ENCODE measurements around the gene MYH7.

The MYH7 gene

DNA sequence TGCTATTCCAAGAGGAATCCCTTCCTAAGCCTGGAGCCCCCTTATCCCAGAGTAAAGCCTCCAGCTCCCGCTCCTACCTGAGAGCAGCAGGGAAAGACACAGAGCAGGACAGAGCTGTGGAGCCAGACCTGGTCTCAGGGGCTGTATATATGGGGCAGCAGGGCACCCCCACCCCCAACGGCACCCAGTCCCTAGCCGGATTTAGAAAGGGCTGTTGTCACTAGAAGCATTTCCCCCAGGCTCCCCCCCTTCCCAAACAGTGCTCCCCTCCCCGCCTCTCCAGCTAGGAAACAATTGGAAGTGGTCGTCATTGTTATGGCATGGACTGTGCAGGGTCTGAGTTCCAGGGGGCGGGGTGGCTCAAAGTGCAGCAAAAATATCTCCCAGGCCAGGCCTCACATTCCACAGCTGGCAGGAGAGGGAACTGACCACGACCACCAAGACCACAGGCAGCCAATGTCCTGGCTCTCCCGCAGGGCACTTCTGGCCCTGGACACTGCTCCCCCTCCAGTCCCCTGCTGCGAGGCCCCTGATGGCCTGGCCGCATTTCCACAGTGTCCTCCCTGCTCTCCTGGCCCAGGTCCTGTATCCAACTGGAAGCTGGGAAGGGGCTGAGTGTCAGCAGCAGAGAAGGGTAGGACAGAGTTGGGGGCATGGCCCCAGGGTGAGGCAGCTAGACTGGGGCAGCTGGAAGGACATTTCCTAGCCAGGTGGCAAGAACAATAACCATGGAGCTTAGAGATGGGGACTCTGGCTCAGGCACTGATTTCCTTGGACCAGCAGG, at the start of gene MYH7:
Gene MYH7 (minus strand): TSS at position 118 of the 784 bp plus-strand sequence. CDS start 1,928 bp downstream, outside the sequence.
- DNase-seq (ENCODE audit: low read depth), result no peak

DNA sequence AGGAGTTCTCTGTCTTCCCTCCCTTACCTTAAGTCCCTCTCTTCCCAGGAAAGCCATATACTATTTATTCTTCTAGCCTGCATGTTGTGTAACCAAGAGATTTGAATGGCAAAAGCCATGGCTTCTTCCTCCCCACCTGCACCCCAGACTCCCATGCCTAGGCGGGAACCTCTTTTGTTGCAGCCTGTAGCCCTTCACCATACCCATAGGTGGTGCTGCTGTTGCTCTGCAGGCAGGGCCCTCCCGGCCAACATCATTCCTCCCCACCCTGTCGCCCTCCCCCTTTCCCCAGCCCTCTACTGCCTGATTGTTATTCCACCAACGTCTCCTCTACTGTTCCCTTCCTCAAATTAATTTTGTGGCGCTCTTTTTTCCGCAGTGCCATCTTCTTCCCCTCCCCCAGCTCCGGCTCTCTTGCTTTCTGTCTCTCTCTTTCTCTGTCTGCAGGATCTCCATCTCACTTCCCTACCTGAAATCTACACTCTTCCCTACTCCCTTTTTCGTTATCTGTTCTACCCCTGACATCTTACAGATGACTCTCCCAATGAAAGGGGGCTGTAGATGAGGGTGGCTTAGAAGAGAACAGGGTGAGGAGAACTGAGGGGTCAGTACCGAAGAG, 47.9 kb upstream of the MYH7 start:
- peak; percentile 28 for DNase-seq (ENCODE audit: low read depth)

DNA sequence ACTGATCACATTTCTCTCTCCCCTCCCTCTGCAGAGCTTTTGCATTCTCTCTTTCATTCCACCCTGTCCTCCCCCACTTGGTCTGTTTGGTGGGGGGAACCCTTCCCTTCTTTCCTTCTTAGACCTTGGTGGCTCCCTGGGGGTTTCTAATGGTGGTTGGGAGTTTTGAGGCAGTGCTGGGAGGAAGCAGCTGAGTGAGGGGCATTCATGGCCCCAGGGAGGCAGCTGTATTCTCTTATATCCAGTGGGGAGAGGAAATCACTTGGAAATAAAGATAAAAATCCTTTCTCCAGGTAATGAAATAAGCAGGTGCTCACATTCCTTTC, 47.3 kb upstream of the MYH7 start:
- no peak for DNase-seq (ENCODE audit: low read depth)

DNA sequence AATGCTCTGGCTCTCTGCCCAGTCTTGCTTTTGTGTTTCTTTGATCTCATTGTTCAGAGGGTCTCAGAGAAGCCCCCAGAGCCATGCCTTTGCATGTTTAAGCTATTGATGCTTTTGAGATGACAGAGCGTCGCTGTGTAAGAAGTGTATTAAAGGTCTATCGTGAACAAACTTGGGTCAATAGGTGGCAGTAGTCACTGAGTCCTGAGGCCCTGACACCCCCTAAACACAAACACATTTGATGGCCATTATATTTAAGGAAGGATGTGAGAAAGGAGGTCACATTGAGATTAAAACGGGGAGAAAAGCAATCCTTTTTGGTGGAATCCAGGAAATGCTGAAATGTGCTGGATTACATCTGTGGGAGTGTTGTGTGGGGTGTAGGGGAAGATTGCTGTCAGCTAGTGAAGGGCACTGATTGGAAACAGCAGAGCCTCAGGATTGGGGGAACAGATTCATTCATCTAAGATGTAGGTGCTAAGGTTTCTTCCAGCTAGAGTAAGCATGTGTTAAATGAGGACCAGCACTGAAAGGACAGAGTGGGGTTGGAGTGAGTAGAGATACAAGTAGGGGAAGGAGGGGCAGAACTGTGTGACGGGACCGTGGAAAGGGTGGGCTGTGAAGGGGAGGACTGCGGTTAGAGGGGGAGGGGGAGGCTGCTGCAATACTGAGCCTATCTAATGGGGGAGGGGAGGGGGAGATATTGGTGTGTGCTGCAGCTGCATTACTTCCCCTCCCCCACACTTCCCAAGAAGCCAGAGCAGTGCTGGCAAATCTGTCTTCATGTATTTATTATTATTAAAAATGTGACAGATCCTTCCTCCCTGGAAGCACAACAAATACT, 46.7 kb upstream of the MYH7 start:
- no peak for DNase-seq (ENCODE audit: low read depth)

DNA sequence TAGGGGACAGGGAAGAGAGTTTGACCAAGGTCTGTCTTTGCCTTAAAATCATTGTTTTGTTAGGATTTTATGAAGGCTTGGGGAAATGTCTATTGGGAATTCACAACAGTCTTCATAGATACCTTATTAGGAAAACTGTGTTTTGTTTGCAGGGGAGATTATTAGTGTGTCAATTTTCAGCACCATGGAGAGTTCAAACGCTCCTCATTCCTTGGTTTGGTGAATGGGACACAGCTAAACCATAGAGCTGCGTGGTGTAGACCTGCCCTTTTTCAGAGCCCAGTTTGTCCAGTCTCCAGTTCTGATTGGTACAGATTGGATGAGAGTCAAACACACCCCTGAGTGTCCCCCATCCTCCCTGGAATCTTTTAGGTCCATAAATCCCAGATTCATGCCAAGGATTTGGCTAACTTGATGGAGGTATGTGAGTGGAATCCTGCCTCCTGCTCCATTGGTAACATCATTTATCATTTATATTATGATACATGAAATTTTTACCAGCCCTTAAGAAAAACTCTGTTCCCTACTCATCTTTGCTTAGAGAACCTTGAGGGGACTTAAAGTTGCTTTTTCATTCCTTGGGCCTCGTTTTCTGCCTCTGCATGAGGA, 46.0 kb upstream of the MYH7 start:
- DNase-seq (ENCODE audit: low read depth), result peak; percentile 40

DNA sequence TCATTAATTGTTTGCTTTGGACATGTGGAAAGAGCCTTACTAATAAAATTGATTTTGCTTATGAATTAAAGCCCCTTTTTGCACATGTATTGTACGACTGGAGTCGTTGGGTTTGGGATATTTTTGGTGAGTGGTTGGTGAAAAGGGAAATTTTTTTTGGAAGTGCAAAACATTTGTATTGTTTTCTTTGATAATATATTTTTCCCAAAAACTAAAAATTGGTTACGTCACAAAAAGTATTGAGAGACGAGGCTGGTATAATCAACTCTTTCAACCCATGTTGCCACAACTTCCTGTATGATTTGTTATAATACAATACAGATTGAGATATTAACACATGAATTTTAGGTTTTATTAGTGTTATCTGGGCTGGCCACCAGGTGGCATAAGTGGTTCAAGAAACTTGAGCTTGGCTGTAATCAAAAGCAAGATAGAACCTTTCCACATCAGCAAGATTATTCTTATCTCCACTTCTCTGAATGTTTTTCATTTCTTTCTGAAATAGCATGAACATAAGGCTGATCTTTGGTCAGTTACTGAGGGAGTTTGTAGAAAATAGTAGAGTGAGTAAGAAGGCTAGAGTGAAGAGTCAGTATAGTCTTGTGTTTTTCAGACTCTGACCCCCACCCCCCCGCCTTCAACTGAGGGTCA, 42.8 kb upstream of the MYH7 start:
- peak; percentile 71 for DNase-seq (ENCODE audit: low read depth)

DNA sequence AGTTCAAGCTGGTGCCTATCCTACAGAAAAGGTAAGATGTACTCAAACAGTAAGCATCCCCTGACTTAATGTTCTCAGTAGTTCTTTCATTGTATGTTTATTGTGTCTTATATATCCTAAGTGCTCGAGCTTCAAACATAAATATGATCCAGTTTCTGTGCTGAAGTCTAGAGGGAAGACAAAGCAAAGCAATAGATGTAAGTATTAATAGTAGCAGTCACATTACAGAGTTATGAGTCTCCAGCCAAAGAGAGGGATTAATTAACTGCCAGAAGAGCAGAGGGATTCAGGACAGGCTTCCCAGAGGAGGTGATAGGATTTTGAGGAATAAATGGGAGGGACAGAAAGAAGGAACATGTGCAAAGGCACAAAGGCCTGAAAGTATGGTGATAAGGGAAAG, 35.5 kb upstream of the MYH7 start:
- no peak for DNase-seq (ENCODE audit: low read depth)

DNA sequence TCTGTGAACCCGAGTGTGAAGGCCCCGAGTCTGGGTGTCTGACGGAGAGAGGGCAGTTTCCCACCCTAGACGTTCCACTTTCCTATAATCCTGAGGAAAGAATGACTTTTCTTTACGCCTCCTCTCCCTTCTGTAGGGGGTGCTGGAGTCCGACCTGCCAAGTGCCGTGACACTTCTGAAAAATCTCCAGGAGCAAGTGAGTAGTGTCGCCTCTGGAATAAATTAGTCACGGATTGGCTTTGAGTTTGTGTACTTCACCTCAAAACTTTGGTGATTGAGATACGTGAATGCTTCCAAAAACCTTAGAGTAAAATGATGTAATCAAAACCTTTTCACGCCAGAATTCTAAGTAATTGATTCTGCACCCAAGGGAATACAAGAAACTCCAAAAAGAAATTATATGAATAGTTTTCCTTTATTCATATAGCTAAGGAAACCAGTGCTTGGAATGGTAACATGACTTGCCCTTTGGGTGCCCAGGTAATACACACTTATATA, 34.5 kb upstream of the MYH7 start:
- DNase-seq (ENCODE audit: low read depth), result no peak

DNA sequence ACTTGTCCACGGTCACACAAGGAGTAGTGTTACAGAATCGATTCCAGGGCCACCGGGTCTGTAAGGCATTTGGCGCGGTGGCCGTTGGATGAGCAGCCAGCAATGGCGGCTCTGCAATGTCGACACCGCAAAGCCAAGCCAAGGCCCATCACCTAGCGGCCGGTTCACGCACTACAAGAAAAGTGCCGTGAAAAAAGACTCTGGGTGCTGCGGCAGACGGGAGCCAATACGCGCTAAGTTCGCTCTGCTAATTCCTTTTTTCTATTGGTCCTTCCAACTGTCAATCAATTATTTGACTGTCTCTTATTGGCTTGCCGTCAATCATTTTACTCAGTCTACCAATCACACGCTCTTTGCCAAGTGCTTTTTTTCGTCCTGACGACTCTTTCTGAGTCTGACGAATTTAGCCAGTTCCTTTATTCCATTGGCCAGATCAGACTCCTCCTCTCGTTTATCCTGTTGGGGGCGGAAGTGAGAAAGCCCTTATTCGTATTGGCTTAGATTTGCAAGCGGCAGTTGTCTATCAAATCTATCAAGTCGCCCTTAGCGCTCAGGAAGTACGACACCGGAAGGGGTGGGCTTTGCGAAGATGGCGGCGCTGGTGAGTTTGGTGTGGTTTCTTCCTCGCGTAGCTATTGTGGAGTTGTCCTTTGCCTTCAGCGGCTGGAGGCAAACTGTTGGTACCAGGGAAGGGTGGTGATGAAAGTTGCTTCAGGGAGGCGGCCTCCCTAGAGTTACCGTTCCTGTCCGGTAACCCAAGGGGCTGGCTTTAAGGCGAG, 33.9 kb upstream of the MYH7 start, which contains the start of gene NGDN:
Gene NGDN (plus strand): TSS at position 577 of the 779 bp plus-strand sequence. CDS start 13 bp downstream, at position 590.
- DNase-seq (ENCODE audit: low read depth), result peak; percentile 100

DNA sequence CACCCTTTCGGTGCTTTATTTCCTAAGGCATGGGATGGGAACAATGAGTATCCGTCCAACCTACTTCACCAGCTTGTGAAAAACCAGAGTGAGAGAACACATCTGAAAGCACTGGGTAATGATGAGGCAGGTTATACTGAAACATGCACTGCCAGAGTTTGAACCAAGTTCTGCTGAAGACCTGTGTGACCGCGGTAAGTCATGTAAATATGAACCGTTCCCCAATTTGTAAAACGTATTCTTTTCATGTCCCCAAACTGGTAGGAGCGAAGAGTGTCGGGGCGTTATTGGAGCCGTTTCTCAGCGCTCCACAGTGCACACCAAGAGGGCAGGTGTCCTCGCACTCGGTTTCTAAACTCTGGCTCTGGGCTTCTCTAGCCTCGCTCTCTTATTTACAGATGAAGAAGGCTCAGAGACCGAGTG, 33.3 kb upstream of the MYH7 start:
- DNase-seq (ENCODE audit: low read depth), result no peak

DNA sequence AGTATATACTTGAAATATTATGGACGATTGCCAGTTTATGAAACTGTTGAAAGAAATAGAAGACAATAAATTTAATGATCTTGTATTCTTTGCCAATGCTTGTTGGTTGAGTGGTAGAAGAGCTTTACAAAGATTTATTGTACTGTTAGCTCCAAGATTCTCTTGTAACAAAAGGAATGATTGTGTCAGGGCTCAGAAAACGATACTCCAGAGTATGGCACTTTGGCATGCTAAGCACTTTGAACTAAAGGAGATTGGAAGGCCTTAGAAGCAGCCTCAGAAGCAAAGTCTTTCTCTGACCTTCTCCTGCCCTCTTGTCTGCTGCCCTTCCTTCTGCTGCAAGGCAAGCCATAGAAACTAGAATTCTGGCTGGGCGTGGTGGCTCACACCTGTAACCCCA, 29.8 kb upstream of the MYH7 start:
- DNase-seq (ENCODE audit: low read depth), result no peak

DNA sequence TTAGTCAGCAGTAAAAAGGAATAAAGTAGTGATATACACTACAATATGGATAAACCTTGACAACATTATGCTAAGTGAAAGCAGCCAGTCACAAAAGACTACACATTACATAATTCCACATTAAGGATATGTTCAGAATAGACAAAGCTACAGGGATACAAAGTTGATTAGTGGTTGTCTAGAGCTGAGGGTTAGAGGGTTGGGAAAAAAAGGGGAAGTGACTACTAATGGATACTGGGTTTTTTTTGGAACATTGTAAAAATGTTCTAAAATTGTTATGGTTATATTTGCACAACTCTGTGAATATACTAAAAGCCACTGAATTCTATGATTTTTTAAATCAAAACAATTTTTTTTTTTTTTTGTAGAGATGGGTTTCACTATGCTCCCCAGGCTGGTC, 29.2 kb upstream of the MYH7 start:
- no peak for DNase-seq (ENCODE audit: low read depth)

DNA sequence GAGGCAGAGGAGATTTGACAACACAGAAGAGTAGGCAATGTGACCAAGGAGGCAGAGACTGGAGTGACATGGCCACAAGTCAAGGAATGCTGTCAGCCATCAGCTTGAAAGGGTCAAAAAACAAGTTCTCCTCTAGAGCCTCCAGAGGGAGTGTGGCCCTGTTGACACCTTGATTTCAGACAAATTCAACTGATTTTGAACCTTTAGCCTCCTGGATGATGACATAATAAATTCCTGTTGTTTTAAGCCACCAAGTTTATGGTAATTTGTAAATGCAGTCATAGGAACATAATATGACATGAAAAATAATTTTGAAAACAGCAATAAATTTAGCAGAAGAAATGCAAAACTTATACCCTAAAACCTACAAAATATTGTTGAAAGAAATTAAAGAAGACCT, 25.5 kb upstream of the MYH7 start:
- DNase-seq (ENCODE audit: low read depth), result no peak

DNA sequence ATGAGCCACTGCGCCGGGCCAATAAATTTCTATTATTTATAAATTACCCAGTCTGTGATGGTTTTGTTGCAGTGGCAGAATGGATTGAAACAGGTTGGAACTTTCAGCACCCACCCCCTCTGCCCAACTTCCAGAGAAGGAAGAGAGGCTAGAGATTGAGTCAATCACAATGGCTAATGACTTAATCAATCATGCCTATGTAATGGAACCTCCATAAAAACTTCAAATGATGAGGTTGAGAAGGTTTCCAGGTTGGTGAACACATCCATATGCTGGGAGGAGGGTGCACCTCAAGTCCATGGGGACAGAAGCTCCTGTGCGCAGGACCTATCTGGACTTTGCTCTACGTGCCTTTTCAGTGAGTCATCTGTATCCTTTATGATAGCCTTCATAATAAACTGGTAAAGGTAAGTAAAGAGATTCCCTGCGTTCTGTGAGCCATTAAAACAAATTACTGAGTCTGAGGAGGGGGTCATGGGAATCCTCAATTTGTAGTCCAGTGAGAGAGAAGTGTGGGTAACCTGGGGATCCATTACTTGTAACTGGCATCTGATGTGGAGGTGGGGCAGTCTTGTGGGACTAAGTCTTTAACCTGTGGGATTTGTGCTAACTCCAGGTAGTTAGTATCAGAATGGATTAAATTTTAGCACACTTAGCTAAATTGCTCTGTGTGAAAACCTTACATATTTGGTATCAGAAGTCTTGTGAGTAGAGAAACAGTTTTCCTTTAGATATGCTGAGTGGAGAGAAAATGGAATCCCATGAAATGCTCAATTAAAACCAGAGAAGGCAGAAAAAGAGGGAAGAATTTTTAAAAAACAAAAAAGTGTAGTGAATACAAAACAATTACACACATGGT, 22.4 kb upstream of the MYH7 start:
- no peak for DNase-seq (ENCODE audit: low read depth)

DNA sequence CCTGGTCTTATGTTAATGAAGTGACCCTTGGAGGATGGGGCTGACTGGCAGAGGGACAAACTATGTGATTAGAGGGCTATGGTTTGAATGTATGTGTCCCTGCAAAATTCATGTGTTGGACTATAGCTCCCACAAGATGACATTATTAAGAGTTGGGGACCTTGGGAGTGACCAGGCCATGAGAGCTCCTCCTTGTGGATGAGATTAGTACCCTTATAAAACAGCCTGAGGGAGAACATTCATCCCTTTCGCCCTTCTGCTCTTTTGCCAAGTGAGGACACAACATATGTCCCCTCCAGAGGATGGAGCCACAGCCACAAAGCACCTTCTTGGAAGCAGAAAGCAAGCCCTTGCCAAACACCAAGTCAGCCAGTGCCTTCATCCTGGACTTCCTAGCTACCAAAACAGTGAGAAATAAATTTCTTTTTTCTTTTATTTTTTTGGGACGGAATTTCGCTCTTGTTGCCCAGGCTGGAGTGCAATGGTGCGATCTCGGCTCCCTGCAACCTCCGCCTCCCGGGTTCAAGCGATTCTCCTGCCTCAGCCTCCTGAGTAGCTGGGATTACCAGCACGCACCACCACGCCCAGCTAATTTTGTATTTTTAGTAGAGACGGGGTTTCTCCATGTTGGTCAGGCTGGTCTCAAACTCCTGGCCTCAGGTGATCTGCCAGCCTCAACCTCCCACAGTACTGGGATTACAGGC, 21.6 kb upstream of the MYH7 start:
- peak; percentile 15 for DNase-seq (ENCODE audit: low read depth)

DNA sequence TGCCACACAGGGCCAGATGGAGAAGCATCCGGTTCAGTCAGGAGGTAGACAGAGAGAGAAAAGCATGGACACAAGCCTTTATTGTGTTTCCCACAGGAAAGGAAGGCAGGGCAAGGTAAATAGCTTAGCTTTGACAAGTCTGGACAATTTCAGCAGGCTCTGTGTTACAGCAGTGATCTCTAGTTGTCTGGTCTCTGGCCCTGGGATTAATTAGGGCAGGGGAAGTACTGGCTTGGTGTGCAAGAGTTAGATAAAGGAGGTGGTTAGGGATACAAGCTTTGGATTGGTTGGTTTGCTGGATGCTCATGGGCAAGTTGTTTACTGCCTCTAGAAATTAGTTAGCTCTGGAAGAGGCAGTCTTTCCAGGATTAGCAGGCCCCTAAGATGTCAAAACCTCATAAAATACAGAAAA, 19.0 kb upstream of the MYH7 start:
- no peak for DNase-seq (ENCODE audit: low read depth)

DNA sequence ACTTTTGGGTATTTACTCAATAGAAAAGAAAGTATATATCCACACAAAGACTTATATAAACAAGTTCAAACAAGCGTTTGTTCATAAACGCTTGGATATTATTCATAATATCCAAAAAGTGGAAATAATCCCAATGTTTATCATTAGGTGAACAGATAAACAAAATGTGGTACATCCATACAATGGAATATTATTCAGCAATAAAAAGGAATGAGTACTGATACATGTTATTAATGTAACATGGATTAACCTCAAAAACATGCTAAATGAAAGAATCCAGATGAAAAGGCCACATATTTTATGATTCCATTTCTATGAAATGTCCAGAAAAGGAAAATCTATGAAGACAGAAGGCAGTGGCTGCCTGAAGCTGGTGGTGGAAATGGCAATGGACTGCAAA, 16.8 kb upstream of the MYH7 start:
- no peak for DNase-seq (ENCODE audit: low read depth)

DNA sequence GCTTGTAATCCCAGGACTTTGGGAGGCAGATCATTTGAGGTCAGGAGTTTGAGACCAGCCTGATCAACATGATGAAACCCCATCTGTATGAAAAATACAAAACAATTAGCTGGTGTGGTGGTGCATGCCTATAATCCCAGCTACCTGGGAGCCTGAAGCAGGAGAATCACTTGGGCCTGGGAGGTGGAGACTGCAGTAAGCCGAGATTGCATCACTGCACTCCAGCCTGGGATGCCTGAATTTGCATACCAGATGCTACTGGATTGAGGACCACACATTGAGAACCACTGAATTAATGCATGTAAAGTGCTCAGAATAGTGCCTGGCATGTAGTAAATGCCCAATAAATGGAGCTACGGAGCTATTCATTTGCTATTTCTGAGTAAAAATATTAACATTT, 14.9 kb upstream of the MYH7 start:
- no peak for DNase-seq (ENCODE audit: low read depth)

DNA sequence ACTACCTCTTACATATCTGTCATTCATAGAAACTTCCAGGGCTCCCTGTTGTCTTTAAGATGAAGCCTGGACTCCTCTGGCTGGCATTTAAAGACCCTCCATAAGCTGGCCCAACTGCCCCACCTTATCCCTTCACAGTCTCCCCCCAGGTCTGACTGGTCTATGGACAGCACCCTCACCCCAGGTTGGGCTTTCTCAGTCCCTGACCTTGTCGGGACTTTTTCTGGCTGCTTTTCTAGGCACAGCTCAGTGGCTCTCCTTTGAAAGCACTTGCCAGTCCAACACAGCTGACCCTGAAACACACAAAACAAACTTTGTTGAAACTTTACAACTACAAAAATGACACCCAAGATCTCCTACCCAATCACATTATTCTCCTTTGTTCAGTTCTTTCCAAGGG, 13.9 kb upstream of the MYH7 start:
- no peak for DNase-seq (ENCODE audit: low read depth)
